Cardiac muscle cell (in vitro differentiated cells and primary cell): ENCODE measurements around the gene DAB2IP. TPM values are rescaled to one million over a fixed set of nuclear protein-coding genes. Genes with fewer than 3 reads are reported as not detected.

Experiments
- DNase-seq, 2 donors: peaks; one replicate each; pipeline versions ENCODE4 v3.0.0 to v3.0.0-alpha.2; 2010 to 2017; ENCODE audit warnings: low read depth in 1 of 2, low spot score in 1 of 2
- H3K27ac ChIP-seq: fragments of 200-600 bp; sonication (generic); 2 replicates; pipeline ENCODE4 v1.5.1; 2016
- H3K27me3 ChIP-seq: fragments of 200-600 bp; sonication (generic); 2 replicates; pipeline ENCODE4 v1.6.0; 2016; ENCODE audit warnings: control low read depth
- H3K36me3 ChIP-seq: fragments of 200-600 bp; sonication (generic); 2 replicates; pipeline ENCODE4 v1.5.1; 2016; ENCODE audit warnings: control low read depth
- H3K4me1 ChIP-seq: fragments of 200-600 bp; sonication (generic); 2 replicates; pipeline ENCODE4 v1.8.1; 2017; ENCODE audit warnings: low read depth, mild to moderate bottlenecking, mixed run types
- H3K4me3 ChIP-seq: fragments of 200-600 bp; sonication (generic); 2 replicates; pipeline ENCODE4 v1.5.1; 2016; ENCODE audit warnings: mild to moderate bottlenecking
- H3K9me3 ChIP-seq: fragments of 200-600 bp; sonication (generic); 2 replicates; pipeline ENCODE4 v1.5.1; 2017; ENCODE audit warnings: low read depth, mild to moderate bottlenecking, control low read depth
- CTCF ChIP-seq: IDR thresholded peaks from 2 replicates; pipeline ENCODE4 v1.5.1; 2012; ENCODE audit warnings: low read depth, mild to moderate bottlenecking, low read length
- polyA plus RNA-seq: library from polyadenylated mRNA; unstranded; fragments of >200 nt; fragmentation: Nextera tagmentation; extraction: Ambion mirVana; gene quantifications from 2 replicates; pipeline ENCODE4 v1.2.1, GENCODE V29; 2016
- total RNA-seq: library from RNA; depleted of rRNA; stranded (reverse); fragments of >200 nt; gene quantifications from 2 replicates; pipeline ENCODE4 v1.2.3, GENCODE V29; 2016

Gene DAB2IP
- total and polyA plus RNA-seq, 2 experiments from 2014 or later: 25.7 to 105 TPM

GRCh38 chr9:121773954-121774714, 122.7 kb downstream of the DAB2IP start:
- Histone ChIP-seq H3K4me1 (peaks cover 2% of the 10 kb centered on the region), H3K4me3 (no peak overlapping the region), H3K36me3 (peaks cover 59% of the 10 kb centered on the region), H3K27me3 (no peaks in the 10 kb centered on the region), H3K27ac (no peak overlapping the region), H3K9me3 (no peaks in the 10 kb centered on the region)
- DNase-seq: no peak
- TF ChIP-seq CTCF: no peak

- no peaks in the 10 kb centered on the region for H3K9me3 ChIP-seq
- H3K27ac ChIP-seq: no peak overlapping the region
Measured at GRCh38 chr9:121774715-121775613, 123.5 kb downstream of the DAB2IP start.

GRCh38 chr9:121776001-121776738, 124.7 kb downstream of the DAB2IP start:
- Histone ChIP-seq H3K4me3 (no peak overlapping the region), H3K27me3 (no peaks in the 10 kb centered on the region), H3K27ac (no peak overlapping the region), H3K9me3 (no peaks in the 10 kb centered on the region), H3K36me3 (peaks cover 44% of the 10 kb centered on the region), H3K4me1 (peaks cover 15% of the 10 kb centered on the region)
- TF ChIP-seq CTCF: no peak
- DNase-seq: no peak

More at GRCh38 chr9:121774715-121775613, 123.5 kb downstream of the DAB2IP start:
- no peak overlapping the region for H3K4me3 ChIP-seq
- H3K27me3 ChIP-seq: no peaks in the 10 kb centered on the region
- H3K36me3 ChIP-seq: peaks cover 52% of the 10 kb centered on the region
- H3K4me1 ChIP-seq: peaks cover 10% of the 10 kb centered on the region
- DNase-seq: no peak
- TF ChIP-seq CTCF: no peak

- DNase-seq: no peak
- no peaks in the 10 kb centered on the region for H3K27me3 ChIP-seq
- no peaks in the 10 kb centered on the region for H3K9me3 ChIP-seq
- no peak overlapping the region for H3K4me3 ChIP-seq
- no peak overlapping the region for H3K27ac ChIP-seq
- H3K4me1 ChIP-seq: peaks cover 15% of the 10 kb centered on the region
- no peak for TF ChIP-seq CTCF
- peaks cover 49% of the 10 kb centered on the region for H3K36me3 ChIP-seq
Measured at GRCh38 chr9:121776739-121777637, 125.6 kb downstream of the DAB2IP start.
